Rectal smooth muscle tissue (tissue), 1 donor: ENCODE measurements around the gene NRIP3.
"Not testable (repeated sequence)": the region's sequence is repeated elsewhere in the genome, so short reads cannot be mapped to it uniquely, and the experiment has no call there.

ENCODE experiments used
- H3K27ac ChIP-seq: one replicate; pipeline ENCODE4 v1.7.0; 2013; ENCODE audit warnings: low read depth, low read length, inconsistent platforms
- H3K27me3 ChIP-seq: one replicate; pipeline ENCODE4 v1.7.0; 2013; ENCODE audit warnings: low read length; ENCODE audit not compliant: control insufficient read depth, insufficient read depth
- H3K36me3 ChIP-seq: one replicate; pipeline ENCODE4 v1.7.0; 2013; ENCODE audit warnings: low read length; ENCODE audit not compliant: control insufficient read depth, insufficient read depth
- H3K4me1 ChIP-seq: one replicate; pipeline ENCODE4 v1.7.0; 2013; ENCODE audit warnings: low read length; ENCODE audit not compliant: control insufficient read depth, insufficient read depth
- H3K4me3 ChIP-seq: one replicate; pipeline ENCODE4 v1.7.0; 2013; ENCODE audit warnings: low read length
- H3K9ac ChIP-seq: one replicate; pipeline ENCODE4 v1.7.0; 2013; ENCODE audit warnings: low read length

NRIP3 gene

GRCh38 chr11:9013373-9013772 is 9.6 kb upstream of the NRIP3 start:
- Histone ChIP-seq H3K27ac (no peak overlapping the region), H3K4me1 (no peaks in the 10 kb centered on the region), H3K36me3 (no peaks in the 10 kb centered on the region), H3K27me3 (no peaks in the 10 kb centered on the region), H3K4me3 (no peak overlapping the region), H3K9ac (no peak overlapping the region)

GRCh38 chr11:9009538-9009937 is 5.7 kb upstream of the NRIP3 start:
- not testable (repeated sequence) for H3K27ac ChIP-seq, H3K27me3 ChIP-seq, H3K9ac ChIP-seq, H3K4me3 ChIP-seq, H3K4me1 ChIP-seq, H3K36me3 ChIP-seq

GRCh38 chr11:9008661-9009060 is 4.9 kb upstream of the NRIP3 start:
- H3K36me3 ChIP-seq: no peaks in the 10 kb centered on the region
- H3K4me3 ChIP-seq: no peak overlapping the region
- H3K4me1 ChIP-seq: no peaks in the 10 kb centered on the region
- H3K27me3 ChIP-seq: no peaks in the 10 kb centered on the region
- no peak overlapping the region for H3K27ac ChIP-seq
- H3K9ac ChIP-seq: no peak overlapping the region

GRCh38 chr11:9008011-9008550 is 4.3 kb upstream of the NRIP3 start:
- H3K9ac ChIP-seq: no peak overlapping the region
- H3K4me1 ChIP-seq: no peaks in the 10 kb centered on the region
- H3K36me3 ChIP-seq: no peaks in the 10 kb centered on the region
- H3K27me3 ChIP-seq: peaks cover 4% of the 10 kb centered on the region
- no peak overlapping the region for H3K27ac ChIP-seq
- H3K4me3 ChIP-seq: no peak overlapping the region

- Histone ChIP-seq H3K4me3 (no peak overlapping the region), H3K27me3 (peaks cover 8% of the 10 kb centered on the region), H3K4me1 (no peaks in the 10 kb centered on the region), H3K27ac (no peak overlapping the region), H3K36me3 (no peaks in the 10 kb centered on the region), H3K9ac (no peak overlapping the region)
Measured at GRCh38 chr11:9005087-9005486, 1.3 kb upstream of the NRIP3 start.

- H3K4me3 ChIP-seq: peak overlapping the region; percentile 58
- H3K36me3 ChIP-seq: no peaks in the 10 kb centered on the region
- H3K4me1 ChIP-seq: no peaks in the 10 kb centered on the region
- H3K27ac ChIP-seq: no peak overlapping the region
- no peak overlapping the region for H3K9ac ChIP-seq
- peaks cover 8% of the 10 kb centered on the region for H3K27me3 ChIP-seq
Measured at GRCh38 chr11:9004183-9004926, 554 bp upstream of the NRIP3 start.

GRCh38 chr11:9002920-9003572 is 755 bp downstream of the NRIP3 start:
- no peak overlapping the region for H3K9ac ChIP-seq
- H3K36me3 ChIP-seq: no peaks in the 10 kb centered on the region
- peaks cover 11% of the 10 kb centered on the region for H3K27me3 ChIP-seq
- peak overlapping the region; percentile 58 for H3K4me3 ChIP-seq
- H3K4me1 ChIP-seq: no peaks in the 10 kb centered on the region
- H3K27ac ChIP-seq: no peak overlapping the region

- Histone ChIP-seq H3K36me3 (no peaks in the 10 kb centered on the region), H3K4me1 (no peaks in the 10 kb centered on the region), H3K4me3 (no peak overlapping the region), H3K27me3 (peaks cover 11% of the 10 kb centered on the region), H3K9ac (no peak overlapping the region), H3K27ac (no peak overlapping the region)
Measured at GRCh38 chr11:9001736-9002135, 2.1 kb downstream of the NRIP3 start.

- Histone ChIP-seq H3K27me3 (peaks cover 7% of the 10 kb centered on the region), H3K27ac (no peak overlapping the region), H3K4me1 (no peaks in the 10 kb centered on the region), H3K36me3 (no peaks in the 10 kb centered on the region), H3K9ac (no peak overlapping the region), H3K4me3 (no peak overlapping the region)
Measured at GRCh38 chr11:8998017-8998416, 5.8 kb downstream of the NRIP3 start.

GRCh38 chr11:8997451-8997850 is 6.3 kb downstream of the NRIP3 start:
- Histone ChIP-seq H3K4me1 (no peaks in the 10 kb centered on the region), H3K36me3 (no peaks in the 10 kb centered on the region), H3K4me3 (no peak overlapping the region), H3K27me3 (peaks cover 5% of the 10 kb centered on the region), H3K27ac (no peak overlapping the region), H3K9ac (no peak overlapping the region)

GRCh38 chr11:8989453-8989852 is 14.3 kb downstream of the NRIP3 start:
- Histone ChIP-seq H3K4me3 (no peak overlapping the region), H3K27me3 (no peaks in the 10 kb centered on the region), H3K27ac (no peak overlapping the region), H3K4me1 (no peaks in the 10 kb centered on the region), H3K9ac (no peak overlapping the region), H3K36me3 (no peaks in the 10 kb centered on the region)

GRCh38 chr11:8988329-8989234 is 15.2 kb downstream of the NRIP3 start:
- H3K36me3 ChIP-seq: no peaks in the 10 kb centered on the region
- no peak overlapping the region for H3K27ac ChIP-seq
- no peaks in the 10 kb centered on the region for H3K4me1 ChIP-seq
- H3K27me3 ChIP-seq: no peaks in the 10 kb centered on the region
- no peak overlapping the region for H3K9ac ChIP-seq
- no peak overlapping the region for H3K4me3 ChIP-seq
